B cell (primary cell): ENCODE data around the gene KLHL13. TPM values are rescaled to one million over a fixed set of nuclear protein-coding genes. Genes with fewer than 3 reads are reported as not detected.

Experiments used
- ATAC-seq: fragments of 200-7000 bp; cut with Tn5 transposase; one replicate; pipeline ENCODE4 v1.10.0; 2021; ENCODE audit warnings: low read depth, mild to moderate bottlenecking, moderate number of reproducible peaks, moderate library complexity
- CTCF ChIA-PET: fragments of 350-600 bp; sonication (Branson Sonifier 250); formaldehyde crosslinking; loops from one replicate; lab custom pipeline; 2021; ENCODE audit warnings: antibody characterized with exemption, inconsistent platforms; lab: Charles Lee
- POLR2A ChIA-PET: fragments of 350-600 bp; sonication (Branson Sonifier 250); formaldehyde crosslinking; loops from one replicate; lab custom pipeline; 2021; ENCODE audit warnings: antibody characterized with exemption; lab: Charles Lee
- DNase-seq: peaks from one replicate; pipeline ENCODE4 v3.0.0; 2013
- H2AFZ ChIP-seq: 2 replicates; pipeline ENCODE4 v1.6.1; 2012; ENCODE audit warnings: mild to moderate bottlenecking, low read depth, low read length; ENCODE audit not compliant: insufficient read depth, poor library complexity, severe bottlenecking
- H3K27ac ChIP-seq, 2 donors: 1 replicate in 1 of 2; 2 replicates in 1 of 2; pipeline ENCODE4 v1.5.1; 2012 to 2013; ENCODE audit warnings: low read length in 2 of 2, mild to moderate bottlenecking in 2 of 2, moderate library complexity in 1 of 2
- H3K27me3 ChIP-seq, 4 experiments: fragments of 200-600 bp in 1 of 4; sonication (generic) in 1 of 4; replicated peaks in 1 of 4; 1 replicate in 2 of 4; 2 replicates in 2 of 4; pipeline versions ENCODE4 v1.6.1 to v1.7.0; 2013 to 2016; ENCODE audit warnings: low read length in 3 of 4, mild to moderate bottlenecking in 2 of 4, mixed read lengths in 1 of 4, moderate library complexity in 1 of 4; ENCODE audit not compliant: insufficient read depth in 4 of 4, control insufficient read depth in 3 of 4; ENCODE audit errors: control extremely low read depth in 1 of 4
- H3K36me3 ChIP-seq, 2 experiments: replicated peaks in 1 of 2; 1 replicate in 1 of 2; 2 replicates in 1 of 2; pipeline versions ENCODE4 v1.6.1 to v1.7.1; 2013; ENCODE audit warnings: low read length in 1 of 2; ENCODE audit not compliant: insufficient read depth in 2 of 2, control insufficient read depth in 1 of 2; ENCODE audit errors: control extremely low read depth in 1 of 2, extremely low read depth in 1 of 2
- H3K4me1 ChIP-seq, 2 donors: fragments of 200-600 bp in 1 of 2; sonication (generic) in 1 of 2; 1 replicate in 1 of 2; 2 replicates in 1 of 2; pipeline versions ENCODE4 v1.5.1 to v1.6.1; 2013 to 2017; ENCODE audit warnings: low read length in 2 of 2; ENCODE audit not compliant: control insufficient read depth in 2 of 2, insufficient read depth in 2 of 2
- H3K4me2 ChIP-seq: replicated peaks from 2 replicates; pipeline ENCODE3; 2012; ENCODE audit warnings: mild to moderate bottlenecking, low read depth, low read length; ENCODE audit not compliant: poor library complexity, severe bottlenecking
- H3K4me3 ChIP-seq, 5 experiments: fragments of 200-600 bp in 1 of 5; sonication (generic) in 1 of 5; 1 replicate in 3 of 5; 2 replicates in 2 of 5; pipeline versions ENCODE4 v1.5.1 to v1.7.0; 2011 to 2016; ENCODE audit warnings: low read length in 4 of 5, mild to moderate bottlenecking in 4 of 5, low read depth in 2 of 5, control low read depth in 1 of 5, moderate library complexity in 1 of 5; ENCODE audit not compliant: insufficient read depth in 1 of 5; ENCODE audit errors: control extremely low read depth in 1 of 5, extremely low read depth in 1 of 5
- H3K79me2 ChIP-seq: fragments of 200-600 bp; sonication (generic); one replicate; pipeline ENCODE4 v1.6.0; 2016; ENCODE audit warnings: low read length; ENCODE audit not compliant: control insufficient read depth, insufficient read depth
- H3K9ac ChIP-seq: fragments of 200-600 bp; sonication (generic); 2 replicates; pipeline ENCODE4 v1.6.1; 2017; ENCODE audit warnings: mild to moderate bottlenecking, low read length, moderate library complexity
- H3K9me3 ChIP-seq, 3 donors: one replicate each; pipeline versions ENCODE4 v1.6.1 to v1.7.1; 2013; ENCODE audit warnings: low read length in 2 of 3; ENCODE audit not compliant: control insufficient read depth in 2 of 3, insufficient read depth in 1 of 3; ENCODE audit errors: control extremely low read depth in 1 of 3
- H4K20me1 ChIP-seq: 2 replicates; pipeline ENCODE4 v1.6.0; 2012; ENCODE audit warnings: mild to moderate bottlenecking, low read length; ENCODE audit not compliant: insufficient read depth, control insufficient read depth, poor library complexity, severe bottlenecking
- H3K27ac Mint-ChIP-seq: one replicate; pipeline ENCODE4 v1.8.0; 2021; ENCODE audit warnings: mixed read lengths
- H3K27me3 Mint-ChIP-seq: one replicate; pipeline ENCODE4 v1.8.0; 2021; ENCODE audit warnings: mixed read lengths
- H3K4me1 Mint-ChIP-seq: one replicate; pipeline ENCODE4 v1.8.0; 2021; ENCODE audit warnings: mixed read lengths
- H3K4me3 Mint-ChIP-seq: one replicate; pipeline ENCODE4 v1.8.0; 2021; ENCODE audit warnings: mixed read lengths
- H3K9me3 Mint-ChIP-seq: one replicate; pipeline ENCODE4 v1.8.0; 2022; ENCODE audit warnings: mixed read lengths; ENCODE audit not compliant: insufficient read depth
- CTCF ChIP-seq: fragments of 200-600 bp; IDR thresholded peaks from one replicate; pipeline ENCODE4 v1.8.0; 2022; ENCODE audit warnings: antibody characterized with exemption, mild to moderate bottlenecking
- EZH2 ChIP-seq: IDR thresholded peaks from 2 replicates; pipeline ENCODE4 v1.6.1; 2012; ENCODE audit warnings: borderline replicate concordance, low read depth, mild to moderate bottlenecking, moderate library complexity, low read length; ENCODE audit not compliant: insufficient read depth, poor library complexity, severe bottlenecking
- WGBS: methylation state at CpG from one replicate; pipeline ENCODE4 v1.1.5; 2013; ENCODE audit warnings: missing lambda C conversion rate; ENCODE audit not compliant: insufficient coverage; 5-methylcytosine and 5-hydroxymethylcytosine counted together
- intact Hi-C: fragments of 100-400 bp; cut with micrococcal nuclease; formaldehyde crosslinking; loops from one replicate; pipeline ENCODE4 v1.10.0; 2022
- polyA plus RNA-seq: library from polyadenylated mRNA; depleted of rRNA; stranded (reverse); fragments of >200 nt; gene quantifications from 2 replicates; pipeline ENCODE4 v1.2.3, GENCODE V29; 2012
- total RNA-seq, 2 donors: library from RNA; stranded (reverse); fragments of 120-200 nt in 1 of 2; gene quantifications; 1 replicate in 1 of 2; 2 replicates in 1 of 2; pipeline versions ENCODE4 v1.2.3 to v1.2.4, GENCODE V29; 2013 to 2022

KLHL13 gene
- total and polyA plus RNA-seq, 2 donors (not counting 1 experiment from before 2014, with no cell fraction given) = 0.04 TPM; not detected in 1

- H3K4me2 ChIP-seq = no peak overlapping the region
- H3K9me3 Mint-ChIP-seq = no peaks in the 10 kb centered on the region
- H3K27me3 ChIP-seq = no peaks in the 10 kb centered on the region
- H3K79me2 ChIP-seq = no peaks in the 10 kb centered on the region
- H4K20me1 ChIP-seq = no peaks in the 10 kb centered on the region
- no peak overlapping the region for H3K9ac ChIP-seq
- no peak overlapping the region for H3K27ac ChIP-seq
- ChIA-PET POLR2A (no interaction called here), CTCF (no interaction called here)
- H3K4me3 ChIP-seq = no peak overlapping the region
- H3K4me1 Mint-ChIP-seq = no peaks in the 10 kb centered on the region
- H2AFZ ChIP-seq = no peak overlapping the region
- intact Hi-C loops = no loop called here
- no peaks in the 10 kb centered on the region for H3K27me3 Mint-ChIP-seq
- H3K9me3 ChIP-seq = no peaks in the 10 kb centered on the region
- no peak for TF ChIP-seq CTCF
- TF ChIP-seq EZH2 = no peak
- ATAC-seq (no peak), DNase-seq (no peak)
- no peak overlapping the region for H3K4me3 Mint-ChIP-seq
- H3K36me3 ChIP-seq = no peaks in the 10 kb centered on the region
- H3K27ac Mint-ChIP-seq = no peak overlapping the region
- H3K4me1 ChIP-seq = no peaks in the 10 kb centered on the region
These were observed 116.1 kb downstream of the KLHL13 start for GRCh38 chrX:118000518-118000917.

DNA sequence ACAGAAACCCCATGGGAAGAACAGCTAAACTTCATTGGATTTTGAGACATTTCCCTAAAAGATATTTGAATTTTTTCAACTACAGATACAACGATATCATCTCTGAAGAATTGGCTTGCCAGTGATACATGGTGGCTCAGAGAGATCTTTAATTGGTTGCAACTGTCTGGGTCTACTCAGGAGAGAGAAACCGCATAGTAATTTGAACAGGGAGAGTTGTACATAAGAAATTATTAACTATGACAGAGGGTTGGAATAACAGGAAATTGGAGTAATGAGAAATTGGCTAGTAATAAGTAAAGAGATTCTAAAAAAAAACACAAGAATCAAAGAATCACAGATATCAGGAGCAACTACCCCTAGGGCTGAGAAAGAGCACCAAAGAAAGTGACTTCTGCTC, 118.4 kb downstream of the KLHL13 start:
- intact Hi-C loops = no loop called here
- no peak overlapping the region for H3K4me3 Mint-ChIP-seq

More for the DNA sequence above, 118.4 kb downstream of the KLHL13 start:
- Histone ChIP-seq H3K27me3 (no peaks in the 10 kb centered on the region), H3K9me3 (no peaks in the 10 kb centered on the region), H4K20me1 (no peaks in the 10 kb centered on the region), H3K79me2 (no peaks in the 10 kb centered on the region), H3K9ac (no peak overlapping the region), H3K36me3 (no peaks in the 10 kb centered on the region), H3K4me3 (no peak overlapping the region), H2AFZ (no peak overlapping the region), H3K4me2 (no peak overlapping the region), H3K27ac (no peak overlapping the region), H3K4me1 (no peaks in the 10 kb centered on the region)
- ATAC-seq (no peak), DNase-seq (no peak)
- no CpG with 5 or more reads among the region's 2 CpGs for WGBS
- Mint-ChIP-seq H3K4me1 (no peaks in the 10 kb centered on the region), H3K27ac (no peak overlapping the region), H3K9me3 (no peaks in the 10 kb centered on the region), H3K27me3 (no peaks in the 10 kb centered on the region)
- ChIA-PET CTCF (no interaction called here), POLR2A (no interaction called here)
- TF ChIP-seq EZH2 = no peak
- no peak for TF ChIP-seq CTCF
